ENCODE data around the gene PDGFA.

PDGFA gene

GRCh38 chr7:490461-491291 is 29.0 kb downstream of the PDGFA start:
- H3K27ac Mint-ChIP-seq = no peak overlapping the region
- no peak for ATAC-seq

GRCh38 chr7:489876-490275 is 29.8 kb downstream of the PDGFA start:
- DNase-seq (no peak), ATAC-seq (no peak)
- no peaks in the 10 kb centered on the region for H3K4me1 Mint-ChIP-seq
- H3K36me3 Mint-ChIP-seq (ENCODE audit: low read depth) = no peaks in the 10 kb centered on the region
- no peak overlapping the region for H3K27ac Mint-ChIP-seq
- H3K4me3 Mint-ChIP-seq = no peak overlapping the region
- H3K9me3 Mint-ChIP-seq = no peaks in the 10 kb centered on the region
- H3K27me3 Mint-ChIP-seq = peaks cover 5% of the 10 kb centered on the region

More at GRCh38 chr7:490461-491291, 29.0 kb downstream of the PDGFA start:
- Mint-ChIP-seq H3K9me3 (no peaks in the 10 kb centered on the region), H3K27me3 (peaks cover 5% of the 10 kb centered on the region), H3K36me3 (ENCODE audit: low read depth) (no peaks in the 10 kb centered on the region), H3K4me3 (no peak overlapping the region), H3K4me1 (no peaks in the 10 kb centered on the region)
- no peak for DNase-seq

- no peak overlapping the region for H3K27ac Mint-ChIP-seq
- DNase-seq (no peak), ATAC-seq (no peak)
- H3K4me3 Mint-ChIP-seq = no peak overlapping the region
- peaks cover 11% of the 10 kb centered on the region for H3K9me3 Mint-ChIP-seq
- no peaks in the 10 kb centered on the region for H3K36me3 Mint-ChIP-seq (ENCODE audit: low read depth)
- peaks cover 16% of the 10 kb centered on the region for H3K27me3 Mint-ChIP-seq
- H3K4me1 Mint-ChIP-seq = no peaks in the 10 kb centered on the region
Observed at GRCh38 chr7:486216-486743, 33.4 kb downstream of the PDGFA start.

GRCh38 chr7:485188-486081 is 34.2 kb downstream of the PDGFA start:
- Mint-ChIP-seq H3K4me1 (no peaks in the 10 kb centered on the region), H3K36me3 (ENCODE audit: low read depth) (no peaks in the 10 kb centered on the region), H3K27ac (no peak overlapping the region), H3K9me3 (peaks cover 11% of the 10 kb centered on the region), H3K27me3 (peaks cover 16% of the 10 kb centered on the region), H3K4me3 (no peak overlapping the region)
- DNase-seq = no peak
- ATAC-seq = no peak

GRCh38 chr7:484356-485101 is 35.1 kb downstream of the PDGFA start:
- Mint-ChIP-seq H3K9me3 (peaks cover 11% of the 10 kb centered on the region), H3K36me3 (ENCODE audit: low read depth) (no peaks in the 10 kb centered on the region), H3K27me3 (peaks cover 16% of the 10 kb centered on the region)

GRCh38 chr7:483656-484355 is 35.8 kb downstream of the PDGFA start:
- no peak for ATAC-seq
- Mint-ChIP-seq H3K36me3 (ENCODE audit: low read depth) (no peaks in the 10 kb centered on the region), H3K27me3 (peaks cover 16% of the 10 kb centered on the region), H3K9me3 (peaks cover 11% of the 10 kb centered on the region), H3K4me3 (no peak overlapping the region), H3K4me1 (no peaks in the 10 kb centered on the region), H3K27ac (no peak overlapping the region)
- DNase-seq = no peak

More at GRCh38 chr7:484356-485101, 35.1 kb downstream of the PDGFA start:
- H3K27ac Mint-ChIP-seq = no peak overlapping the region
- H3K4me1 Mint-ChIP-seq = no peaks in the 10 kb centered on the region
- DNase-seq = no peak
- no peak for ATAC-seq
- H3K4me3 Mint-ChIP-seq = no peak overlapping the region

GRCh38 chr7:482521-483083 is 37.0 kb downstream of the PDGFA start:
- Mint-ChIP-seq H3K27me3 (peaks cover 16% of the 10 kb centered on the region), H3K27ac (no peak overlapping the region), H3K9me3 (peaks cover 11% of the 10 kb centered on the region), H3K4me1 (no peaks in the 10 kb centered on the region), H3K4me3 (no peak overlapping the region), H3K36me3 (ENCODE audit: low read depth) (no peaks in the 10 kb centered on the region)
- no peak for DNase-seq
- ATAC-seq = no peak

GRCh38 chr7:481219-481930 is 38.3 kb downstream of the PDGFA start:
- Mint-ChIP-seq H3K9me3 (peaks cover 11% of the 10 kb centered on the region), H3K27me3 (peaks cover 13% of the 10 kb centered on the region), H3K4me3 (no peak overlapping the region), H3K27ac (no peak overlapping the region), H3K36me3 (ENCODE audit: low read depth) (no peaks in the 10 kb centered on the region), H3K4me1 (no peaks in the 10 kb centered on the region)
- DNase-seq (no peak), ATAC-seq (no peak)

- Mint-ChIP-seq H3K27ac (no peak overlapping the region), H3K9me3 (peaks cover 11% of the 10 kb centered on the region), H3K36me3 (ENCODE audit: low read depth) (no peaks in the 10 kb centered on the region), H3K4me1 (no peaks in the 10 kb centered on the region), H3K27me3 (peaks cover 10% of the 10 kb centered on the region), H3K4me3 (no peak overlapping the region)
- ATAC-seq = no peak
- no peak for DNase-seq
Observed at GRCh38 chr7:480531-481218, 39.0 kb downstream of the PDGFA start.

GRCh38 chr7:479948-480499 is 39.6 kb downstream of the PDGFA start:
- no peaks in the 10 kb centered on the region for H3K36me3 Mint-ChIP-seq (ENCODE audit: low read depth)
- peaks cover 10% of the 10 kb centered on the region for H3K27me3 Mint-ChIP-seq
- no peak for ATAC-seq
- no peaks in the 10 kb centered on the region for H3K4me1 Mint-ChIP-seq
- no peak for DNase-seq
- no peak overlapping the region for H3K4me3 Mint-ChIP-seq
- H3K27ac Mint-ChIP-seq = no peak overlapping the region
- peaks cover 11% of the 10 kb centered on the region for H3K9me3 Mint-ChIP-seq

- H3K27ac Mint-ChIP-seq = no peak overlapping the region
- H3K27me3 Mint-ChIP-seq = peaks cover 10% of the 10 kb centered on the region
- peaks cover 11% of the 10 kb centered on the region for H3K9me3 Mint-ChIP-seq
- ATAC-seq = no peak
- DNase-seq = no peak
- no peaks in the 10 kb centered on the region for H3K36me3 Mint-ChIP-seq (ENCODE audit: low read depth)
- no peak overlapping the region for H3K4me3 Mint-ChIP-seq
- no peaks in the 10 kb centered on the region for H3K4me1 Mint-ChIP-seq
Observed at GRCh38 chr7:479115-479947, 40.3 kb downstream of the PDGFA start.
